HepG2 (cell line): ENCODE measurements around the gene KLHL36. TPM values are rescaled to one million over a fixed set of nuclear protein-coding genes. Genes with fewer than 3 reads are reported as not detected.

Experiments used
- ATAC-seq: fragments of 200-7000 bp; cut with Tn5 transposase; 3 replicates; pipeline ENCODE4 v1.9.1; 2020; ENCODE audit warnings: mild to moderate bottlenecking, moderate library complexity
- BruUV-seq: library from RNA; stranded (reverse); fragments of 400-500 nt; replicated peaks from 2 replicates; lab custom pipeline; 2021; lab: Mats Ljungman, UMichigan
- CTCF ChIA-PET: fragments of 300-600 bp; formaldehyde crosslinking; extraction: SDS; loops from one replicate; lab custom pipeline; 2021; ENCODE audit warnings: low total read pairs, inconsistent platforms, low intra/inter-chr PET ratio; lab: Yijun Ruan, JAX
- POLR2A ChIA-PET: fragments of 350-600 bp; sonication (Branson Sonifier 250); formaldehyde crosslinking; loops from one replicate; lab custom pipeline; 2020; ENCODE audit warnings: antibody characterized with exemption, inconsistent platforms; lab: Yijun Ruan, JAX
- DNase-seq: peaks from one replicate; pipeline ENCODE4 v3.0.0-alpha.2; 2015; ENCODE audit warnings: low spot score
- FAIRE-seq: peaks from 3 replicates; lab custom pipeline; 2011; peaks lifted over from hg19 to GRCh38; lab: Jason Lieb, UNC
- H2AFZ ChIP-seq: one replicate; pipeline ENCODE4 v1.6.1; 2011; ENCODE audit warnings: low read length, inconsistent platforms
- H3K27ac ChIP-seq: fragments of 300-600 bp; 3 replicates; pipeline ENCODE4 v1.8.0; 2011; ENCODE audit warnings: mixed run types, mild to moderate bottlenecking, mixed read lengths, low read length, inconsistent platforms; ENCODE audit not compliant: insufficient read depth; ENCODE audit errors: extremely low read length
- H3K27me3 ChIP-seq, 2 experiments: fragments of 200-600 bp in 1 of 2; 2 replicates in 1 of 2; 3 replicates in 1 of 2; pipeline versions ENCODE4 v1.6.0 to v1.8.0; 2011; ENCODE audit warnings: low read length in 2 of 2, mild to moderate bottlenecking in 2 of 2, moderate library complexity in 2 of 2, inconsistent platforms in 1 of 2; ENCODE audit not compliant: insufficient read depth in 2 of 2, control insufficient read depth in 1 of 2
- H3K36me3 ChIP-seq, 2 experiments: fragments of 200-600 bp in 1 of 2; replicated peaks in 1 of 2; 2 replicates in 1 of 2; 3 replicates in 1 of 2; pipeline versions ENCODE4 v1.5.1 to v1.8.0; 2011; ENCODE audit warnings: low read length in 2 of 2, inconsistent platforms in 1 of 2; ENCODE audit not compliant: insufficient read depth in 2 of 2, control insufficient read depth in 1 of 2
- H3K4me1 ChIP-seq: 2 replicates; pipeline ENCODE4 v1.5.1; 2012; ENCODE audit warnings: low read length, inconsistent platforms; ENCODE audit not compliant: insufficient read depth
- H3K4me2 ChIP-seq: 2 replicates; pipeline ENCODE4 v1.6.0; 2011; ENCODE audit warnings: low read depth, low read length, inconsistent platforms
- H3K4me3 ChIP-seq, 3 experiments: fragments of 200-600 bp in 1 of 3; sonication (generic), shearing (Covaris generic) in 1 of 3; replicated peaks in 1 of 3; 2 replicates each; pipeline ENCODE4 v1.5.1; 2011 to 2016; ENCODE audit warnings: low read length in 3 of 3, inconsistent platforms in 2 of 3, low read depth in 2 of 3, mild to moderate bottlenecking in 2 of 3, control low read depth in 1 of 3, mixed read lengths in 1 of 3; ENCODE audit not compliant: insufficient read depth in 1 of 3
- H3K79me2 ChIP-seq: one replicate; pipeline ENCODE4 v1.6.1; 2011; ENCODE audit warnings: low read length, inconsistent platforms; ENCODE audit not compliant: insufficient read depth
- H3K9ac ChIP-seq: 2 replicates; pipeline ENCODE4 v1.6.0; 2011; ENCODE audit warnings: mild to moderate bottlenecking, low read depth, low read length, inconsistent platforms; ENCODE audit not compliant: insufficient read depth
- H3K9me3 ChIP-seq: 2 replicates; pipeline ENCODE4 v1.5.1; 2012; ENCODE audit warnings: mild to moderate bottlenecking, low read length
- H4K20me1 ChIP-seq: 2 replicates; pipeline ENCODE4 v1.6.0; 2011; ENCODE audit warnings: inconsistent platforms, mild to moderate bottlenecking, low read length, moderate library complexity; ENCODE audit not compliant: insufficient read depth
- ATAD3A ChIP-seq: sonication (generic); formaldehyde crosslinking; IDR thresholded peaks from 2 replicates; pipeline ENCODE4 v1.4.0; 2020; ENCODE audit warnings: missing genetic modification reagents
- DNMT1 ChIP-seq: sonication (generic); formaldehyde crosslinking; IDR thresholded peaks from 2 replicates; pipeline ENCODE4 v1.5.1; 2020; ENCODE audit warnings: mild to moderate bottlenecking, missing genetic modification reagents
- DPF2 ChIP-seq: sonication (generic); formaldehyde crosslinking; IDR thresholded peaks from 2 replicates; pipeline ENCODE4 v1.4.0; 2020; ENCODE audit warnings: mild to moderate bottlenecking, low read depth, missing genetic modification reagents, borderline replicate concordance
- FOXJ3 ChIP-seq: sonication (generic); formaldehyde crosslinking; IDR thresholded peaks from 2 replicates; pipeline ENCODE4 v1.4.0; 2020; ENCODE audit warnings: missing genetic modification reagents, mild to moderate bottlenecking, borderline replicate concordance
- HNRNPUL1 ChIP-seq: fragments of 200-400 bp; formaldehyde crosslinking; IDR thresholded peaks from 2 replicates; pipeline ENCODE4 v1.6.1; 2017; ENCODE audit warnings: low read depth, mild to moderate bottlenecking, low read length, moderate library complexity
- KDM2A ChIP-seq: sonication (generic); formaldehyde crosslinking; IDR thresholded peaks from 2 replicates; pipeline ENCODE4 v1.4.0; 2020; ENCODE audit warnings: low read depth, missing genetic modification reagents, borderline replicate concordance
- NCOR1 ChIP-seq: fragments of 200-600 bp; sonication (generic); IDR thresholded peaks from 2 replicates; pipeline ENCODE4 v1.7.0; 2017; ENCODE audit warnings: antibody characterized with exemption, low read length, borderline replicate concordance
- NPAS2 ChIP-seq: sonication (generic); formaldehyde crosslinking; IDR thresholded peaks from 2 replicates; pipeline ENCODE4 v1.8.0; 2022; ENCODE audit warnings: mild to moderate bottlenecking, missing genetic modification reagents, borderline replicate concordance
- TARDBP ChIP-seq: sonication (generic); formaldehyde crosslinking; IDR thresholded peaks from 2 replicates; pipeline ENCODE4 v1.8.0; 2022; ENCODE audit warnings: mild to moderate bottlenecking, missing genetic modification reagents
- TCF12 ChIP-seq, 2 experiments: fragments of 450-650 bp in 1 of 2; sonication (generic) in 1 of 2; formaldehyde crosslinking in 1 of 2; IDR thresholded peaks; 2 replicates each; pipeline versions ENCODE4 v1.6.1 to v1.8.0; 2017 to 2022; ENCODE audit warnings: antibody characterized with exemption in 1 of 2, mild to moderate bottlenecking in 1 of 2, missing genetic modification reagents in 1 of 2, moderate library complexity in 1 of 2
- TEAD2 ChIP-seq: sonication (generic); formaldehyde crosslinking; IDR thresholded peaks from 2 replicates; pipeline ENCODE4 v1.9.0; 2021; ENCODE audit warnings: missing genetic modification reagents
- ZNF556 ChIP-seq: sonication (generic); formaldehyde crosslinking; IDR thresholded peaks from 2 replicates; pipeline ENCODE4 v1.4.0; 2020; ENCODE audit warnings: mild to moderate bottlenecking, missing genetic modification reagents, borderline replicate concordance
- WGBS: methylation state at CpG from one replicate; pipeline ENCODE4 v1.1.6; 2017; ENCODE audit warnings: low lambda C conversion rate; 5-methylcytosine and 5-hydroxymethylcytosine counted together
- in situ Hi-C: cut with HindIII; loops from 2 replicates; pipeline ENCODE4 v1.10.0; 2017; ENCODE audit warnings: low pct_unique_long_range_greater_than_20kb; ENCODE audit not compliant: extremely low pct_ligation_motif_present
- intact Hi-C: fragments of 100-400 bp; cut with micrococcal nuclease; formaldehyde crosslinking; loops from one replicate; pipeline ENCODE4 v1.10.0; 2022; ENCODE audit not compliant: unreplicated experiment
- polyA plus RNA-seq, 8 experiments: library from polyadenylated mRNA; depleted of rRNA in 3 of 8; stranded (reverse) in 7 of 8; unstranded in 1 of 8; fragments of >200 nt; fragmentation: Illumina TruSeq in 4 of 8; extraction: Trizol in 4 of 8; gene quantifications; 2 replicates each; pipeline versions ENCODE4 v1.2.1 to v1.2.3, GENCODE V29; 2011 to 2016; ENCODE audit warnings: low read depth in 4 of 8, missing spikeins in 1 of 8, mixed read lengths in 1 of 8; ENCODE audit not compliant: insufficient read depth in 1 of 8
- total RNA-seq, 5 experiments: library from RNA; depleted of rRNA; stranded (reverse); fragments of >200 nt; fragmentation: Illumina TruSeq; extraction: Trizol; gene quantifications; 2 replicates each; pipeline ENCODE4 v1.2.3, GENCODE V29; 2016; ENCODE audit warnings: low read depth in 1 of 5
- TF ChIP-seq, protein P1 (sequence below): sonication (generic); formaldehyde crosslinking; IDR thresholded peaks from 2 replicates; pipeline ENCODE4 v1.5.0; 2020; ENCODE audit warnings: missing genetic modification reagents
- TF ChIP-seq, protein P2 (sequence below): sonication (generic); formaldehyde crosslinking; IDR thresholded peaks from 2 replicates; pipeline ENCODE4 v1.8.1; 2023; ENCODE audit warnings: mild to moderate bottlenecking, missing genetic modification reagents
- TF ChIP-seq, protein P3 (sequence below): sonication (generic); formaldehyde crosslinking; IDR thresholded peaks from 2 replicates; pipeline ENCODE4 v1.9.0; 2021; ENCODE audit warnings: mild to moderate bottlenecking, missing genetic modification reagents

KLHL36 gene
- total and polyA plus RNA-seq, 2 of the 13 experiments (the other 11 are each of a cell fraction or from before 2014, with no cell fraction given): 24.3 to 26.0 TPM

DNA sequence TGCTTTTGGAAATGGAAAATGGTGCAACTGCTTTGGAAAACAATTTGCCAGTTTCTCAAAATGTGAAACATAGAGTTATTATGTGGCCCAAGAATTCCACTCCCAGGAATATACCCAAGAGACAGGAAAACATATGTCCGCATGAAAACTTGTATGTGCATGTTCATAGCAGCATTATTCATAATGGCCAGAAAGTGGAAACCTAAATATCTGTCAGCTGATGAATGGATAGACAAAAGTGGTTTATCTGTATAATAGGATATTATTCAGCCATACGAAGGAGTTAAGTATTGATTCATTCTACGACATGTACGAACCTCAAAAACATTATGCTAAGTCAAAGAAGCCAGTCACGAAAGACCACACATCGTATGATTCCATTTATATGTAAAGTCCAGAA is 22.8 kb upstream of the KLHL36 start (continued):
- TF ChIP-seq KDM2A (CRISPR knock-in tag): no peak
- no peak for TF ChIP-seq TEAD2 (CRISPR knock-in tag)
- TF ChIP-seq TARDBP (CRISPR knock-in tag): no peak
- TF ChIP-seq, protein P1, sequence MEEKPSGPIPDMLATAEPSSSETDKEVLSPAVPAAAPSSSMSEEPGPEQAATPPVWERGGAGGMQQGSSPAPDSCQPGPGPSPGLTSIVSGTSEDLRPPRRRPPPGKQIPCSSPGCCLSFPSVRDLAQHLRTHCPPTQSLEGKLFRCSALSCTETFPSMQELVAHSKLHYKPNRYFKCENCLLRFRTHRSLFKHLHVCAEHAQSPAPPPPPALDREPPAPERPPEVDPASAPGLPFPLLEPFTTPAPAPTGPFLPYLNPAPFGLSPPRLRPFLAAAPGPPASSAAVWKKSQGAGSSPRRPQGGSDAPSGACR: no peak
- no peak for TF ChIP-seq DNMT1 (CRISPR knock-in tag)
- TF ChIP-seq, protein P2, sequence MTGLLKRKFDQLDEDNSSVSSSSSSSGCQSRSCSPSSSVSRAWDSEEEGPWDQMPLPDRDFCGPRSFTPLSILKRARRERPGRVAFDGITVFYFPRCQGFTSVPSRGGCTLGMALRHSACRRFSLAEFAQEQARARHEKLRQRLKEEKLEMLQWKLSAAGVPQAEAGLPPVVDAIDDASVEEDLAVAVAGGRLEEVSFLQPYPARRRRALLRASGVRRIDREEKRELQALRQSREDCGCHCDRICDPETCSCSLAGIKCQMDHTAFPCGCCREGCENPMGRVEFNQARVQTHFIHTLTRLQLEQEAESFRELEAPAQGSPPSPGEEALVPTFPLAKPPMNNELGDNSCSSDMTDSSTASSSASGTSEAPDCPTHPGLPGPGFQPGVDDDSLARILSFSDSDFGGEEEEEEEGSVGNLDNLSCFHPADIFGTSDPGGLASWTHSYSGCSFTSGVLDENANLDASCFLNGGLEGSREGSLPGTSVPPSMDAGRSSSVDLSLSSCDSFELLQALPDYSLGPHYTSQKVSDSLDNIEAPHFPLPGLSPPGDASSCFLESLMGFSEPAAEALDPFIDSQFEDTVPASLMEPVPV (CRISPR knock-in tag): no peak
- TF ChIP-seq DPF2: no peak
- no peak for TF ChIP-seq TCF12 (IDR thresholded peaks at IDR 0.05)
- no peak for TF ChIP-seq TCF12 (CRISPR knock-in tag; IDR thresholded peaks at IDR 0.05)
- no peak for TF ChIP-seq FOXJ3 (CRISPR knock-in tag)
- no peak for TF ChIP-seq HNRNPUL1
- TF ChIP-seq NPAS2 (CRISPR knock-in tag): no peak

DNA sequence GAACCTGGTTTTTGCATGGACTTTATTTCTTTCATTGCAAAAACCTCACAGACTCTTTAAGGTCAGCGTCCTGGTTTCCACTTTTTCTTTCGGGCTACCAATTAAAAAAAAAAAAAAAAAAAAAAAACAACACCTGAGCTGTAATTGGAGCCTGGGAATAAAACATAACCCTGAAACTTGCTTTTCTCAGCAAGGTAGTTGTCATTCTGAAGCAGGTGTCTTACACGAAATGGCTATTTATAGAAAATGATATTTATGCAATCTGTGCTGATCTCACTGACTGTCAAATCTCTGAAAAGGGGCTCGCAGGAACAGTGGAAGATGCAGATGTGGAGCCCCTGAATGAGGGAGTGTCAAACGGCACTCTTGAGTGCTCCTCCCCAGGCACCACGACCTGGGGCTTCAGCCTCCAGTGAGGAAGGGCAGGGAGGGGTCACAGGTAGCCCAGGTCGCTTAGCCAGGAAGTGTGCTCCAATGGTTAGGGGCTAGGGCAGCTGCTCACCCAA is 20.0 kb upstream of the KLHL36 start:
- DNase-seq (no peak), ATAC-seq (no peak), FAIRE-seq (no peak)
- no peaks in the 10 kb centered on the region for H3K79me2 ChIP-seq
- WGBS: 16% methylated on average over 7 of the region's 7 CpGs
- CTCF ChIA-PET: no interaction called here
- BruUV-seq: no TSS peak
- no peak overlapping the region for H3K27ac ChIP-seq
- no peak overlapping the region for H3K4me2 ChIP-seq
- no peak overlapping the region for H2AFZ ChIP-seq
- in situ Hi-C loops (no loop called here), intact Hi-C loops (no loop called here)
- POLR2A ChIA-PET: no interaction called here
- H3K4me3 ChIP-seq: no peak overlapping the region
- H3K36me3 ChIP-seq: no peaks in the 10 kb centered on the region
- H3K9ac ChIP-seq: no peak overlapping the region
- no peaks in the 10 kb centered on the region for H3K9me3 ChIP-seq
- peaks cover 1 to 18% of the 10 kb centered on the region in 2 experiments; a peak in 3 of 5 replicates for H3K27me3 ChIP-seq
- H3K4me1 ChIP-seq: peaks cover 17% of the 10 kb centered on the region
- no peaks in the 10 kb centered on the region for H4K20me1 ChIP-seq
- TF ChIP-seq, protein P3, sequence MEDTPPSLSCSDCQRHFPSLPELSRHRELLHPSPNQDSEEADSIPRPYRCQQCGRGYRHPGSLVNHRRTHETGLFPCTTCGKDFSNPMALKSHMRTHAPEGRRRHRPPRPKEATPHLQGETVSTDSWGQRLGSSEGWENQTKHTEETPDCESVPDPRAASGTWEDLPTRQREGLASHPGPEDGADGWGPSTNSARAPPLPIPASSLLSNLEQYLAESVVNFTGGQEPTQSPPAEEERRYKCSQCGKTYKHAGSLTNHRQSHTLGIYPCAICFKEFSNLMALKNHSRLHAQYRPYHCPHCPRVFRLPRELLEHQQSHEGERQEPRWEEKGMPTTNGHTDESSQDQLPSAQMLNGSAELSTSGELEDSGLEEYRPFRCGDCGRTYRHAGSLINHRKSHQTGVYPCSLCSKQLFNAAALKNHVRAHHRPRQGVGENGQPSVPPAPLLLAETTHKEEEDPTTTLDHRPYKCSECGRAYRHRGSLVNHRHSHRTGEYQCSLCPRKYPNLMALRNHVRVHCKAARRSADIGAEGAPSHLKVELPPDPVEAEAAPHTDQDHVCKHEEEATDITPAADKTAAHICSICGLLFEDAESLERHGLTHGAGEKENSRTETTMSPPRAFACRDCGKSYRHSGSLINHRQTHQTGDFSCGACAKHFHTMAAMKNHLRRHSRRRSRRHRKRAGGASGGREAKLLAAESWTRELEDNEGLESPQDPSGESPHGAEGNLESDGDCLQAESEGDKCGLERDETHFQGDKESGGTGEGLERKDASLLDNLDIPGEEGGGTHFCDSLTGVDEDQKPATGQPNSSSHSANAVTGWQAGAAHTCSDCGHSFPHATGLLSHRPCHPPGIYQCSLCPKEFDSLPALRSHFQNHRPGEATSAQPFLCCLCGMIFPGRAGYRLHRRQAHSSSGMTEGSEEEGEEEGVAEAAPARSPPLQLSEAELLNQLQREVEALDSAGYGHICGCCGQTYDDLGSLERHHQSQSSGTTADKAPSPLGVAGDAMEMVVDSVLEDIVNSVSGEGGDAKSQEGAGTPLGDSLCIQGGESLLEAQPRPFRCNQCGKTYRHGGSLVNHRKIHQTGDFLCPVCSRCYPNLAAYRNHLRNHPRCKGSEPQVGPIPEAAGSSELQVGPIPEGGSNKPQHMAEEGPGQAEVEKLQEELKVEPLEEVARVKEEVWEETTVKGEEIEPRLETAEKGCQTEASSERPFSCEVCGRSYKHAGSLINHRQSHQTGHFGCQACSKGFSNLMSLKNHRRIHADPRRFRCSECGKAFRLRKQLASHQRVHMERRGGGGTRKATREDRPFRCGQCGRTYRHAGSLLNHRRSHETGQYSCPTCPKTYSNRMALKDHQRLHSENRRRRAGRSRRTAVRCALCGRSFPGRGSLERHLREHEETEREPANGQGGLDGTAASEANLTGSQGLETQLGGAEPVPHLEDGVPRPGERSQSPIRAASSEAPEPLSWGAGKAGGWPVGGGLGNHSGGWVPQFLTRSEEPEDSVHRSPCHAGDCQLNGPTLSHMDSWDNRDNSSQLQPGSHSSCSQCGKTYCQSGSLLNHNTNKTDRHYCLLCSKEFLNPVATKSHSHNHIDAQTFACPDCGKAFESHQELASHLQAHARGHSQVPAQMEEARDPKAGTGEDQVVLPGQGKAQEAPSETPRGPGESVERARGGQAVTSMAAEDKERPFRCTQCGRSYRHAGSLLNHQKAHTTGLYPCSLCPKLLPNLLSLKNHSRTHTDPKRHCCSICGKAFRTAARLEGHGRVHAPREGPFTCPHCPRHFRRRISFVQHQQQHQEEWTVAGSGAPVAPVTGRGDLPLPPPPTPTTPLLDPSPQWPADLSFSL (CRISPR knock-in tag): no peak
- no peak for TF ChIP-seq NCOR1
- no peak for TF ChIP-seq ZNF556 (CRISPR knock-in tag)
- TF ChIP-seq ATAD3A (CRISPR knock-in tag): no peak
